SK-N-SH (cell line): ENCODE data around the gene USPL1. TPM values are rescaled to one million over a fixed set of nuclear protein-coding genes. Genes with fewer than 3 reads are reported as not detected.
A peak's percentile ranks its signal among the peaks of the same experiment; 100 is the strongest.

Experiments
- CTCF ChIA-PET: fragments of 300-600, 350-600 bp; formaldehyde crosslinking; extraction: SDS; loops from one replicate; lab custom pipeline; 2021; lab: Yijun Ruan, JAX
- POLR2A ChIA-PET: fragments of 350-600 bp; sonication (Branson Sonifier 250); formaldehyde crosslinking; extraction: SDS; loops from one replicate; lab custom pipeline; 2020; ENCODE audit warnings: antibody characterized with exemption, inconsistent platforms; lab: Yijun Ruan, JAX
- DNase-seq: peaks from one replicate; pipeline ENCODE4 v3.0.0; 2012
- H2AFZ ChIP-seq: fragments of 200-600 bp; sonication (generic); 2 replicates; pipeline ENCODE4 v1.8.1; 2016; ENCODE audit warnings: antibody characterized with exemption, mild to moderate bottlenecking, low read depth
- H3F3A ChIP-seq: fragments of 200-600 bp; sonication (generic); replicated peaks from 2 replicates; pipeline ENCODE3; 2016; ENCODE audit warnings: antibody characterized with exemption, mild to moderate bottlenecking; ENCODE audit not compliant: insufficient read depth
- H3K27ac ChIP-seq, 2 experiments: fragments of 200-500 bp in 1 of 2; fragments of 200-600 bp in 1 of 2; sonication (Bioruptor generic) in 1 of 2; sonication (generic), shearing (Covaris generic) in 1 of 2; 2 replicates each; pipeline versions ENCODE4 v1.5.1 to v1.6.1; 2014 to 2016; ENCODE audit warnings: low read depth in 2 of 2, inconsistent platforms in 1 of 2, low read length in 1 of 2, mild to moderate bottlenecking in 1 of 2, mixed read lengths in 1 of 2
- H3K27me3 ChIP-seq: fragments of 200-600 bp; sonication (generic), shearing (Covaris generic); 2 replicates; pipeline ENCODE4 v1.6.1; 2016; ENCODE audit warnings: mixed run types; ENCODE audit not compliant: insufficient read depth
- H3K36me3 ChIP-seq, 2 experiments: fragments of 200-500 bp in 1 of 2; fragments of 200-600 bp in 1 of 2; sonication (Bioruptor generic) in 1 of 2; sonication (generic) in 1 of 2; replicated peaks in 1 of 2; 2 replicates each; pipeline versions ENCODE3 to v1.5.1; 2014 to 2016; ENCODE audit warnings: low read length in 1 of 2, mild to moderate bottlenecking in 1 of 2; ENCODE audit not compliant: insufficient read depth in 2 of 2, control insufficient read depth in 1 of 2
- H3K4me1 ChIP-seq, 2 experiments: fragments of 200-500 bp in 1 of 2; fragments of 200-600 bp in 1 of 2; sonication (Bioruptor generic) in 1 of 2; sonication (generic), shearing (Covaris generic) in 1 of 2; 2 replicates each; pipeline versions ENCODE4 v1.5.1 to v1.6.1; 2014 to 2016; ENCODE audit warnings: low read depth in 1 of 2, low read length in 1 of 2, mixed run types in 1 of 2; ENCODE audit not compliant: insufficient read depth in 2 of 2, control insufficient read depth in 1 of 2
- H3K4me2 ChIP-seq: fragments of 200-600 bp; sonication (generic), shearing (Covaris generic); 2 replicates; pipeline ENCODE4 v1.6.1; 2017; ENCODE audit warnings: mixed run types
- H3K4me3 ChIP-seq, 2 experiments: fragments of 200-500 bp in 1 of 2; fragments of 200-600 bp in 1 of 2; sonication (Bioruptor generic) in 1 of 2; sonication (generic), shearing (Covaris generic) in 1 of 2; 2 replicates each; pipeline versions ENCODE4 v1.5.1 to v1.8.1; 2014 to 2016; ENCODE audit warnings: low read depth in 2 of 2, inconsistent platforms in 1 of 2, low read length in 1 of 2, mild to moderate bottlenecking in 1 of 2, mixed read lengths in 1 of 2, moderate library complexity in 1 of 2
- H3K79me2 ChIP-seq: fragments of 200-600 bp; sonication (generic); 2 replicates; pipeline ENCODE4 v1.8.1; 2017; ENCODE audit warnings: mild to moderate bottlenecking; ENCODE audit not compliant: insufficient read depth
- H3K9ac ChIP-seq: fragments of 200-600 bp; sonication (generic); 2 replicates; pipeline ENCODE4 v1.6.1; 2017; ENCODE audit warnings: mixed run types
- H3K9me2 ChIP-seq: fragments of 200-600 bp; sonication (generic); 2 replicates; pipeline ENCODE4 v1.6.1; 2017; ENCODE audit warnings: mixed run types
- H3K9me3 ChIP-seq: fragments of 200-600 bp; sonication (generic); 2 replicates; pipeline ENCODE4 v1.6.1; 2017; ENCODE audit warnings: mixed run types, mild to moderate bottlenecking, moderate library complexity
- H4K20me1 ChIP-seq: fragments of 200-600 bp; sonication (generic); 2 replicates; pipeline ENCODE4 v1.6.1; 2017; ENCODE audit warnings: mild to moderate bottlenecking, mixed run types; ENCODE audit not compliant: insufficient read depth
- CHD2 ChIP-seq: fragments of 150-350 bp; IDR thresholded peaks from 2 replicates; pipeline ENCODE4 v1.6.1; 2018; ENCODE audit warnings: low read length; ENCODE audit not compliant: partially characterized antibody
- ELF1 ChIP-seq: IDR thresholded peaks from 2 replicates; pipeline ENCODE4 v1.4.0; 2012
- EZH2phosphoT487 ChIP-seq: fragments of 200-600 bp; sonication (generic); IDR thresholded peaks from 2 replicates; pipeline ENCODE4 v1.6.1; 2017; ENCODE audit warnings: low read depth, mixed run types, mild to moderate bottlenecking, antibody characterized with exemption, moderate library complexity, borderline replicate concordance
- FOXJ3 ChIP-seq: sonication (generic); formaldehyde crosslinking; IDR thresholded peaks from 2 replicates; pipeline ENCODE4 v1.5.1; 2020; ENCODE audit warnings: mild to moderate bottlenecking, missing genetic modification reagents
- JUND ChIP-seq: IDR thresholded peaks from 2 replicates; pipeline ENCODE4 v1.4.0; 2012
- MEF2A ChIP-seq: IDR thresholded peaks from 2 replicates; pipeline ENCODE4 v1.4.0; 2012; ENCODE audit warnings: low read depth, borderline replicate concordance
- MXI1 ChIP-seq: IDR thresholded peaks from 2 replicates; pipeline ENCODE4 v1.6.1; 2012; ENCODE audit warnings: mild to moderate bottlenecking, low read depth, low read length, improper control_type of control experiment
- NRF1 ChIP-seq: IDR thresholded peaks from 2 replicates; pipeline ENCODE4 v1.6.1; 2012; ENCODE audit warnings: low read depth, mild to moderate bottlenecking, low read length
- RAD21 ChIP-seq: IDR thresholded peaks from 2 replicates; pipeline ENCODE4 v1.6.1; 2012; ENCODE audit warnings: mild to moderate bottlenecking, low read length
- RFX5 ChIP-seq: IDR thresholded peaks from 2 replicates; pipeline ENCODE4 v1.6.1; 2012; ENCODE audit warnings: mild to moderate bottlenecking, improper control_type of control experiment, low read length
- TAF1 ChIP-seq: IDR thresholded peaks from 2 replicates; pipeline ENCODE4 v1.6.1; 2012; ENCODE audit warnings: low read depth, mild to moderate bottlenecking, low read length, moderate library complexity, borderline replicate concordance
- ZBTB33 ChIP-seq: IDR thresholded peaks from 2 replicates; pipeline ENCODE4 v1.4.0; 2012; ENCODE audit warnings: low read depth, borderline replicate concordance
- WGBS: methylation state at CpG from one replicate; pipeline ENCODE4 v1.1.6; 2017; ENCODE audit warnings: low lambda C conversion rate; 5-methylcytosine and 5-hydroxymethylcytosine counted together
- polyA plus RNA-seq, 3 experiments: library from polyadenylated mRNA; depleted of rRNA; stranded (reverse); fragments of >200 nt; gene quantifications; 2 replicates each; pipeline ENCODE4 v1.2.3, GENCODE V29; 2012
- TF ChIP-seq, protein P1 (sequence below): IDR thresholded peaks from 2 replicates; pipeline ENCODE4 v1.6.1; 2012; ENCODE audit warnings: mild to moderate bottlenecking, low read depth, low read length, moderate library complexity
- TF ChIP-seq, protein P2 (sequence below): IDR thresholded peaks from 2 replicates; pipeline ENCODE4 v1.4.0; 2012; ENCODE audit warnings: low read depth, borderline replicate concordance
- TF ChIP-seq, protein P3 (sequence below): fragments of 150-350 bp; IDR thresholded peaks from 2 replicates; pipeline ENCODE4 v1.6.1; 2017; ENCODE audit warnings: antibody characterized with exemption, low read length, low read depth, borderline replicate concordance

The USPL1 gene
- polyA plus RNA-seq, 1 of the 3 experiments (the other 2 are of a cell fraction): 6.4 TPM

DNA sequence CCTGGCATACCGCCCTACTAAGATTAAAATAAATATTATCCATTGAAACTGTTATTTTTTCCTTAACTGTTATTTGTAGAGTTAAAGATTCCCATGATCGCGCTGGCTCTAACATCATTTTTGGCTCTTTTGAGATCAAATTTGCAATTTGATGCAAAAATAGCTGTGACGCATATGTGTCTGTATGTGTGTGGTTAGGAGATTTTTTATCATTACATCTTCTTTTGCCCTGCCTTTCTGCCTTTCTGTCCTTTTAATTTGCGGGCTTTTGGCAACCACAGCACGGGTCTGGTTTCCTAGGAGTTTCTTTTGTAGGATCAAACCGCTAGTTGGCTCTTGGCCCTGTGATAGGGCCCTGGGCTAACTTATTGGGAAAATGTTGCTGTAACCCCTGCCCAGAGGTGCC is 80.3 kb downstream of the USPL1 start (continued):
- TF ChIP-seq, protein P1, sequence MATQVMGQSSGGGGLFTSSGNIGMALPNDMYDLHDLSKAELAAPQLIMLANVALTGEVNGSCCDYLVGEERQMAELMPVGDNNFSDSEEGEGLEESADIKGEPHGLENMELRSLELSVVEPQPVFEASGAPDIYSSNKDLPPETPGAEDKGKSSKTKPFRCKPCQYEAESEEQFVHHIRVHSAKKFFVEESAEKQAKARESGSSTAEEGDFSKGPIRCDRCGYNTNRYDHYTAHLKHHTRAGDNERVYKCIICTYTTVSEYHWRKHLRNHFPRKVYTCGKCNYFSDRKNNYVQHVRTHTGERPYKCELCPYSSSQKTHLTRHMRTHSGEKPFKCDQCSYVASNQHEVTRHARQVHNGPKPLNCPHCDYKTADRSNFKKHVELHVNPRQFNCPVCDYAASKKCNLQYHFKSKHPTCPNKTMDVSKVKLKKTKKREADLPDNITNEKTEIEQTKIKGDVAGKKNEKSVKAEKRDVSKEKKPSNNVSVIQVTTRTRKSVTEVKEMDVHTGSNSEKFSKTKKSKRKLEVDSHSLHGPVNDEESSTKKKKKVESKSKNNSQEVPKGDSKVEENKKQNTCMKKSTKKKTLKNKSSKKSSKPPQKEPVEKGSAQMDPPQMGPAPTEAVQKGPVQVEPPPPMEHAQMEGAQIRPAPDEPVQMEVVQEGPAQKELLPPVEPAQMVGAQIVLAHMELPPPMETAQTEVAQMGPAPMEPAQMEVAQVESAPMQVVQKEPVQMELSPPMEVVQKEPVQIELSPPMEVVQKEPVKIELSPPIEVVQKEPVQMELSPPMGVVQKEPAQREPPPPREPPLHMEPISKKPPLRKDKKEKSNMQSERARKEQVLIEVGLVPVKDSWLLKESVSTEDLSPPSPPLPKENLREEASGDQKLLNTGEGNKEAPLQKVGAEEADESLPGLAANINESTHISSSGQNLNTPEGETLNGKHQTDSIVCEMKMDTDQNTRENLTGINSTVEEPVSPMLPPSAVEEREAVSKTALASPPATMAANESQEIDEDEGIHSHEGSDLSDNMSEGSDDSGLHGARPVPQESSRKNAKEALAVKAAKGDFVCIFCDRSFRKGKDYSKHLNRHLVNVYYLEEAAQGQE: 0 out of 2 replicates have a peak, but pooled peaks have one; percentile 33
- TF ChIP-seq JUND: peak; percentile 63
- peak; percentile 35 for TF ChIP-seq CHD2
- no peak for TF ChIP-seq RFX5
- no peak for TF ChIP-seq ELF1

DNA sequence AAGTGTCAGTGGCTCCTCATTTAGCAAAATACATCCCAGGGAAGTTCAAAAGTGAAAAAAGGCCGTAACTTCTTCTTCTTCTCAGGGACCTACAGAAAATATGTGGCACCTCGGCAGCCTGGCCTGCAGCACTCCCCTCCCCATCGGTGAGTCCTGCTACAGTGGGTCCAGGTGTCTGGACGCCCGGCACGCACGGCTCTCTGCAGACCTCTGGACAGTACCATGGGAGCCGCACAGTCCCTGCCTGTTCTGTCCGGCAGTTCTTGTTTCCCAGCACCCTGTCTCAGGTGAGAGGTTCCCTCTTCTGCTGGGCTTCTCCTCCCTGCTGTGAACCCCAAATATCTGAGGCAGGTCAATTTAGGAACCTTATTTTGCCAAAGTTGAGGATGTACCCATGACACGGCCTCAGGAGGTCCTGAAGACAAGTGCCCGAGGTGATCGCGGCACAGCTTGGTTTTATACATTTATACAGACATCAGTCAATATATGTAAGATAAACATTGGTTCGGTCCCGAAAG is 80.8 kb downstream of the USPL1 start:
- Histone ChIP-seq H3K4me1 (peaks cover 9 to 20% of the 10 kb centered on the region in 2 experiments), H3K36me3 (no peaks in the 10 kb centered on the region), H2AFZ (peak overlapping the region; percentile 48), H3K4me2 (peak overlapping the region; percentile 35), H4K20me1 (no peaks in the 10 kb centered on the region), H3K9ac (peak overlapping the region; percentile 6; the same call in 1 of the 2 replicates)
- POLR2A ChIA-PET: interaction anchor here (0.6 kb wide), 1 partner anchor 232 kb away, joined by 3 read pairs; no protein-coding TSS in a partner anchor
- WGBS: 94% methylated on average over 14 of the region's 15 CpGs
- no peak for TF ChIP-seq ZBTB33
- TF ChIP-seq RAD21: no peak
- TF ChIP-seq EZH2phosphoT487: no peak
- TF ChIP-seq, all 33 proteins: peak for 0
- Histone ChIP-seq H3K4me3 (peak overlapping the region in 1 of 2 experiments; percentile 20; a peak in 1 of 4 replicates), H3K9me3 (no peaks in the 10 kb centered on the region), H3K27me3 (no peaks in the 10 kb centered on the region), H3K27ac (peak overlapping the region in 1 of 2 experiments; percentile 88; a peak in 3 of 4 replicates), H3K79me2 (no peaks in the 10 kb centered on the region), H3K9me2 (no peaks in the 10 kb centered on the region), H3F3A (no peaks in the 10 kb centered on the region)
- CTCF ChIA-PET: interaction anchor here (1.8 kb wide), 1 partner anchor 9 kb away, joined by 4 read pairs; no protein-coding TSS in a partner anchor
- DNase-seq: no peak

DNA sequence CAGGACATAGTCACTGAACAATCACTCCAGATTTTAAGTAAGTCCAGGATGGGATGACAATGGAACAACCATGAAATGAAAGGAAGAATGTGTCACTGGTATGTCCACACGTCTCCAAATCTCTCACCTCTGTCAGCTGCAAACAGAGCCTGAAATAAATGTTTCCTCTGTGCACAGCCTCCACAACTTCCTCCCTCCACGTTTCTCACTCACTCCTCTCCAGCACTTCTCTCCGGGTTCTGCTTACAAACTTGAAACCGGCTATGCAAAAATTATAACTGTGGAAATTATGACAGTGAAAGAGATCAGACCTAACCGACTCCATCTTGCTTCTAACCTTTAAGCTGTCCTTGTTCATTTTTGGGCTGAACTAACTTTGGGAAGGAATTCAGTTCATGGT is 82.6 kb downstream of the USPL1 start:
- CTCF ChIA-PET: interaction anchor here (1.1 kb wide), 1 partner anchor 66 kb away, joined by 3 read pairs; no protein-coding TSS in a partner anchor
- WGBS: 81% methylated on average over 5 of the region's 5 CpGs
- TF ChIP-seq ZBTB33 (no peak), MEF2A (no peak), MXI1 (no peak), NRF1 (no peak), RFX5 (no peak), FOXJ3 (CRISPR knock-in tag) (no peak), TAF1 (no peak)
- TF ChIP-seq, protein P2, sequence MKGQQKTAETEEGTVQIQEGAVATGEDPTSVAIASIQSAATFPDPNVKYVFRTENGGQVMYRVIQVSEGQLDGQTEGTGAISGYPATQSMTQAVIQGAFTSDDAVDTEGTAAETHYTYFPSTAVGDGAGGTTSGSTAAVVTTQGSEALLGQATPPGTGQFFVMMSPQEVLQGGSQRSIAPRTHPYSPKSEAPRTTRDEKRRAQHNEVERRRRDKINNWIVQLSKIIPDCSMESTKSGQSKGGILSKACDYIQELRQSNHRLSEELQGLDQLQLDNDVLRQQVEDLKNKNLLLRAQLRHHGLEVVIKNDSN: no peak
- TF ChIP-seq, protein P3, sequence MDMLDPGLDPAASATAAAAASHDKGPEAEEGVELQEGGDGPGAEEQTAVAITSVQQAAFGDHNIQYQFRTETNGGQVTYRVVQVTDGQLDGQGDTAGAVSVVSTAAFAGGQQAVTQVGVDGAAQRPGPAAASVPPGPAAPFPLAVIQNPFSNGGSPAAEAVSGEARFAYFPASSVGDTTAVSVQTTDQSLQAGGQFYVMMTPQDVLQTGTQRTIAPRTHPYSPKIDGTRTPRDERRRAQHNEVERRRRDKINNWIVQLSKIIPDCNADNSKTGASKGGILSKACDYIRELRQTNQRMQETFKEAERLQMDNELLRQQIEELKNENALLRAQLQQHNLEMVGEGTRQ: no peak

More for the DNA sequence above, 82.6 kb downstream of the USPL1 start:
- H2AFZ ChIP-seq: no peak overlapping the region
- no peak overlapping the region for H3K4me3 ChIP-seq
- no peaks in the 10 kb centered on the region for H4K20me1 ChIP-seq
- H3F3A ChIP-seq: no peaks in the 10 kb centered on the region
- H3K9me3 ChIP-seq: no peaks in the 10 kb centered on the region
- no peak overlapping the region for H3K27ac ChIP-seq
- H3K9me2 ChIP-seq: no peaks in the 10 kb centered on the region
- no peak for DNase-seq
- H3K4me2 ChIP-seq: no peak overlapping the region
- POLR2A ChIA-PET: no interaction called here
- no peaks in the 10 kb centered on the region for H3K27me3 ChIP-seq
- no peaks in the 10 kb centered on the region for H3K79me2 ChIP-seq
- no peaks in the 10 kb centered on the region for H3K36me3 ChIP-seq
- peaks cover 9 to 20% of the 10 kb centered on the region in 2 experiments for H3K4me1 ChIP-seq
- H3K9ac ChIP-seq: no peak overlapping the region
